Tongue (tissue), 2 donors: Measurements from ENCODE around the gene CCSER1. TPM values are rescaled to one million over a fixed set of nuclear protein-coding genes. Genes with fewer than 3 reads are reported as not detected.
"Not testable (repeated sequence)": the region's sequence is repeated elsewhere in the genome, so short reads cannot be mapped to it uniquely, and the experiment has no call there.

Experiments used
- DNase-seq: peaks from one replicate; pipeline ENCODE4 v3.0.0-alpha.2; 2015
- total RNA-seq: library from RNA; depleted of rRNA; stranded (reverse); fragments of >200 nt; gene quantifications from one replicate; pipeline ENCODE4 v1.2.3, GENCODE V29; 2014

Gene CCSER1
- total RNA-seq, 1 donor from 2014 or later: 19.9 TPM

GRCh38 chr4:90718931-90719330, 591.7 kb downstream of the CCSER1 start:
- DNase-seq: peak; percentile 57

GRCh38 chr4:90727938-90728337, 600.7 kb downstream of the CCSER1 start:
- DNase-seq: no peak

GRCh38 chr4:90730752-90731151, 603.6 kb downstream of the CCSER1 start:
- DNase-seq: no peak

- DNase-seq: no peak
Observed at GRCh38 chr4:90733211-90733610, 606.0 kb downstream of the CCSER1 start.

GRCh38 chr4:90745176-90745575, 618.0 kb downstream of the CCSER1 start:
- no peak for DNase-seq

GRCh38 chr4:90753068-90753467, 625.9 kb downstream of the CCSER1 start:
- DNase-seq: no peak

GRCh38 chr4:90757534-90758060, 630.4 kb downstream of the CCSER1 start:
- no peak for DNase-seq

- DNase-seq: no peak
Observed at GRCh38 chr4:90760059-90760458, 632.9 kb downstream of the CCSER1 start.

- no peak for DNase-seq
Observed at GRCh38 chr4:90766837-90767236, 639.6 kb downstream of the CCSER1 start.

- DNase-seq: no peak
Observed at GRCh38 chr4:90769251-90769650, 642.1 kb downstream of the CCSER1 start.

GRCh38 chr4:90780193-90780592, 653.0 kb downstream of the CCSER1 start:
- no peak for DNase-seq

GRCh38 chr4:90786602-90787001, 659.4 kb downstream of the CCSER1 start:
- DNase-seq: no peak

- DNase-seq: no peak
Observed at GRCh38 chr4:90792696-90793095, 665.5 kb downstream of the CCSER1 start.

GRCh38 chr4:90798948-90799347, 671.8 kb downstream of the CCSER1 start:
- DNase-seq: no peak

- DNase-seq: no peak
Observed at GRCh38 chr4:90799895-90800294, 672.7 kb downstream of the CCSER1 start.

- DNase-seq: no peak
Observed at GRCh38 chr4:90815569-90815968, 688.4 kb downstream of the CCSER1 start.

GRCh38 chr4:90816754-90817153, 689.6 kb downstream of the CCSER1 start:
- no peak for DNase-seq

GRCh38 chr4:90824266-90825150, 697.3 kb downstream of the CCSER1 start:
- no peak for DNase-seq

GRCh38 chr4:90825849-90826248, 698.7 kb downstream of the CCSER1 start:
- DNase-seq: no peak

- no peak for DNase-seq
Observed at GRCh38 chr4:90833706-90834105, 706.5 kb downstream of the CCSER1 start.

- DNase-seq: no peak
Observed at GRCh38 chr4:90837241-90837640, 710.0 kb downstream of the CCSER1 start.

- DNase-seq: not testable (repeated sequence)
Observed at GRCh38 chr4:90838859-90839258, 711.7 kb downstream of the CCSER1 start.

- no peak for DNase-seq
Observed at GRCh38 chr4:90840291-90840690, 713.1 kb downstream of the CCSER1 start.

GRCh38 chr4:90840828-90841227, 713.6 kb downstream of the CCSER1 start:
- DNase-seq: no peak
